Astrocyte of the cerebellum (primary cell): ENCODE results near the gene ACP3.

Experiments
- DNase-seq: peaks from one replicate; pipeline ENCODE4 v3.0.0-alpha.2; 2011; ENCODE audit warnings: low read depth
- H3K4me3 ChIP-seq: 2 replicates; pipeline ENCODE4 v1.5.1; 2011; ENCODE audit warnings: mild to moderate bottlenecking, low read depth, low read length, moderate library complexity
- CTCF ChIP-seq: IDR thresholded peaks from 2 replicates; pipeline ENCODE4 v1.5.1; 2012; ENCODE audit warnings: low read length, low read depth, moderate library complexity, mild to moderate bottlenecking; ENCODE audit errors: missing control alignments
- in situ Hi-C: cut with HindIII; loops from 2 replicates; pipeline ENCODE4 v1.10.0; 2017; ENCODE audit warnings: low sequenced_read_pairs

Gene ACP3

DNA sequence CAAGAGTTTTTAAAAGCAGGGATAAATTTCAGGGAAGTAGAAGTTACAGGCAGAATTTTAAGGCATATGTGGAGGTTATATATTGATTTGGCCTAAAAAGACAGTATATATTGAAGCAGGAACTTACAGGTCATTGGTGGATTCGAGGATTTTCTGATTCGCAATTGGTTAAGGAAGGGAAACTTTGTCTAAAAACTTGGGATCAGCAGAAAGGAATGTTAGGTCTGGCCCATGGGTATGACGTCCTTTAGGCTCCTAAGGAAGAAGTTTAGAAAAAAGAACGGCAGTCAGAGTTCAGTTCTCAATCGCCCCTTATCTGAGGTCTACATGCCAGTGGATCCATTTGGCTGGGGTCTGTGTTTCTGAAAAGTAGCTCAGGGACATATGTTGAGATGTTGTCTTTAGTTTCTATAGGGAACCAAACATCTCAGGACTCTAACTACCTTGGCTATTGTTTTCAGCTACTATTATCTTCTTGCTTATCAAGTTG, 33.2 kb upstream of the ACP3 start:
- TF ChIP-seq CTCF = no peak
- in situ Hi-C loops = loop anchor here (10.0 kb wide), 1 partner anchor 61 kb away; no protein-coding TSS in a partner anchor
- no peak overlapping the region for H3K4me3 ChIP-seq
- no peak for DNase-seq

DNA sequence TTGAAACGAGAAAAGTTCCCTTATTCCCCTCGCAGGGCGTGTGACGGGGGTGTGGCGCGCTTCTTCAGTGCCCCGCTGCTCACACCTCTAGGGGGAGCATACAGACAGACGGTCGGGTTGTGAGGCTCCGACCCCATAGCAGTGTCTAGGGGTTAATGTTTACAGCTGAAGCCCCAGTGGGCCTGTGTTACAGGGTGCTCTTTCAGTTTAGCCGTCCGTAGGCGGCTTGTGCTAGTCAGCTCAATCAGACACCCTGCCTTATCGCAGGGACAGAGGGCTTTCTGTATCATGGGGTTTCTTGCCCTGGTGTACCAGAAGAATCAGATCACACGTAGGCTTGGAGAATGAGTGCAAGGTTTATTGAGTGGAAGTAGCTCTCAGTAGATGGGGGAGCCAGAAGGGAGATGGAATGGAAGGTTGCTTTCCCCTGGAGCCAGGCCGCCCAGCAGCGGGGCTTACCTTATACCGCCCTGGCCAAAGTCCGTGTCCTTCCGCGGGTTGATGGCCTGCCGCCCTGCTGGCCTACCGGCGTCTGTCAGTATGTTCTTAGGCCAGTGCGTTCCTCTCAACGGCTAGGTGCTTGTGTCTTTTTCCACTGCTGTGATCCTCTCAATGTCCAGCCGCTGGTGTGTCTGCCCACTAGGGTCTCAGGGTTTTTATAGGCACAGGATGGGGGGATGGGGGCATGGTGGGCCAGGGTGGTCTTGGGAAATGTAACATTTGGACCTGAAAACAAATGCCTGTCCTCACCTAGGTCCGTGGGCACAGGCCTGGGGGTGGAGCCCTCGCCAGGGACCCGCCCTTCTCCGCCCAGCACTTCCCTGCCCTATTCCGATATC, 32.2 kb upstream of the ACP3 start:
- no peak overlapping the region for H3K4me3 ChIP-seq
- no peak for TF ChIP-seq CTCF
- DNase-seq = no peak
- in situ Hi-C loops = loop anchor here (5.0 to 10.0 kb wide), 2 partner anchors 33 to 60 kb away; no protein-coding TSS in a partner anchor

GRCh38 chr3:132285620-132285945, 31.6 kb upstream of the ACP3 start:
- in situ Hi-C loops = loop anchor here (5.0 to 10.0 kb wide), 2 partner anchors 33 to 59 kb away; no protein-coding TSS in a partner anchor
- no peak overlapping the region for H3K4me3 ChIP-seq
- no peak for TF ChIP-seq CTCF
- DNase-seq = no peak

GRCh38 chr3:132286035-132286434, 31.2 kb upstream of the ACP3 start:
- DNase-seq = no peak
- no peak overlapping the region for H3K4me3 ChIP-seq
- TF ChIP-seq CTCF = no peak
- in situ Hi-C loops = loop anchor here (5.0 to 10.0 kb wide), 2 partner anchors 34 to 59 kb away; no protein-coding TSS in a partner anchor

DNA sequence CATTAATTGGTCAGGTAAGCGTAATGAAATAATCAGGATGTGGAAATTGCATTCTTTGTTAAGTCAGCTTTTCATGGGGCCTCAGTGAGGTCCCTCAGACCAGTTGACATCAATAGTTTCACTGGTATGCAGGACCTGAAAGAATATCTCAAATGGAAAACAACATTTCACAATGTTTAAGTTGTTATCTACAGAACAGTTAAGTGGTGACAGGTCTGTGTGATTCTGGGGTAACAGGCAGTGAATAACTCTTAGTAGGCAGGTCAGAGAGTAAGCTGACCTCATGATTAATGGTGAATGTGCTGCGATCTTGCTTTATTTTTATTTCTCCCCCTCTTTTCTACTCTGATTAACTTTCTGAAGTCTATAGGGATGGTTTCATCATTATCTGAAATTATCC, 28.9 kb upstream of the ACP3 start:
- no peak for TF ChIP-seq CTCF
- in situ Hi-C loops = loop anchor here (5.0 to 10.0 kb wide), 2 partner anchors 36 to 56 kb away; no protein-coding TSS in a partner anchor
- no peak for DNase-seq
- no peak overlapping the region for H3K4me3 ChIP-seq

- no peak overlapping the region for H3K4me3 ChIP-seq
- no peak for DNase-seq
- in situ Hi-C loops = loop anchor here (5.0 to 10.0 kb wide), 2 partner anchors 37 to 55 kb away; no protein-coding TSS in a partner anchor
- no peak for TF ChIP-seq CTCF
Observed at GRCh38 chr3:132289316-132289715, 27.9 kb upstream of the ACP3 start.
